Measurements from ENCODE around the gene CHP1.
"Not testable (repeated sequence)": the region's sequence is repeated elsewhere in the genome, so short reads cannot be mapped to it uniquely, and the experiment has no call there.

Gene CHP1

DNA sequence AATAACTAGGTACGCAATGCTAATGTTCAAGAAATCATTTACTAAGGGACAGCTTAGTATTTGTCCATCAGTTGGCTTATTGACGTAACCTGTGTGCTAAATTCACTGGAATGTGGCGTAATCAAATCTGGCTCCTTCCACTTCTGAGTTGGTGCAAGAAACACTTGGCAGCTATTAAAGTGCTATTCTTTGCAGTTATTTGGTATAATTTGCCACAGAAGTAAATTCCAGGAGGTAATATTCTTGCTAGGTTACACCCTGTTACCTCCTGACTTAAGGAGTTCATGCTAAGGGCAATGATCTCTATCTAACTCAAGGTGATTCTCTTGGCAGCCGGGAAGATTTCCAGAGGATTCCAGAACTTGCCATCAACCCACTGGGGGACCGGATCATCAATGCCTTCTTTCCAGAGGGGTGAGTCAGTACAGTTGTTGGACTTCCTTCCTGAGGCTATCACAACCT lies 25.5 kb downstream of the CHP1 start:
- no peak for DNase-seq (ENCODE audit: low read depth in 2 of 2)

- DNase-seq (ENCODE audit: low read depth in 2 of 2): no peak
These were observed 27.8 kb downstream of the CHP1 start for GRCh38 chr15:41258750-41259471.

DNA sequence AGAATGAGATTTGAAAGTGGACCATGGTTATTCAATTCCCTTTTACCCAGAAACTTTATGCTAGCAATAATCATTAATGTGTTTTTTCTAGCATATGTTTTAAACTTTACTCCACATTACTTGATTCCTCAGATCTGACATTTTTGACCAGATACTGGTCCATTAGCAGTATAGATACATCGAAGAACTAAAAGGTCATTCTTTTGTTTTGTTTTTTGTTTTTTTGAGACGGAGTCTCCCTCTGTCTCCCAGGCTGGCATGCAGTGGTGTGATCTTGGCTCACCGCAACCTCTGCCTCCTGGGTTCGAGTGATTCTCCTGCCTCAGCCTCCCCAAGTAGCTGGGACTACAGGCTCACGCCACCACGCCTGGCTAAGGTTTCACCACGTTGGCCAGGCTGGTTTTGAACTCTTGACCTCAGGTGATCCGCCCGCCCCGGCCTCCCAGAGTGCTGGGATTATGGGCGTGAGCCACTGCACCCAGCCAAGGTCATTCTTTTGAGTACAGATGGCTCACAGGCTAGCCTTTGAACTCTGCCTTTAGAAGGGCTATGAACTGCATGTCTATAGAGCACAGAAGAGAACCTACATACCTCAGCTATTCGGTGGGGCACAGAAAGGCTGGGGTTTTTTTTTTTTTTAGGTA lies 28.6 kb downstream of the CHP1 start:
- no peak for DNase-seq (ENCODE audit: low read depth in 2 of 2)

GRCh38 chr15:41260924-41261323 lies 29.9 kb downstream of the CHP1 start:
- not testable (repeated sequence) for DNase-seq (ENCODE audit: low read depth in 2 of 2)

- DNase-seq (ENCODE audit: low read depth in 2 of 2): no peak
These were observed 31.5 kb downstream of the CHP1 start for GRCh38 chr15:41262571-41262970.

- no peak for DNase-seq (ENCODE audit: low read depth in 2 of 2)
These were observed 32.9 kb downstream of the CHP1 start for GRCh38 chr15:41263891-41264351.

GRCh38 chr15:41269887-41270286 lies 38.8 kb downstream of the CHP1 start:
- DNase-seq (ENCODE audit: low read depth in 2 of 2): no peak

GRCh38 chr15:41276831-41277230 lies 45.8 kb downstream of the CHP1 start:
- no peak for DNase-seq (ENCODE audit: low read depth in 2 of 2)

GRCh38 chr15:41278319-41278718 lies 47.3 kb downstream of the CHP1 start:
- DNase-seq (ENCODE audit: low read depth in 2 of 2): no peak

DNA sequence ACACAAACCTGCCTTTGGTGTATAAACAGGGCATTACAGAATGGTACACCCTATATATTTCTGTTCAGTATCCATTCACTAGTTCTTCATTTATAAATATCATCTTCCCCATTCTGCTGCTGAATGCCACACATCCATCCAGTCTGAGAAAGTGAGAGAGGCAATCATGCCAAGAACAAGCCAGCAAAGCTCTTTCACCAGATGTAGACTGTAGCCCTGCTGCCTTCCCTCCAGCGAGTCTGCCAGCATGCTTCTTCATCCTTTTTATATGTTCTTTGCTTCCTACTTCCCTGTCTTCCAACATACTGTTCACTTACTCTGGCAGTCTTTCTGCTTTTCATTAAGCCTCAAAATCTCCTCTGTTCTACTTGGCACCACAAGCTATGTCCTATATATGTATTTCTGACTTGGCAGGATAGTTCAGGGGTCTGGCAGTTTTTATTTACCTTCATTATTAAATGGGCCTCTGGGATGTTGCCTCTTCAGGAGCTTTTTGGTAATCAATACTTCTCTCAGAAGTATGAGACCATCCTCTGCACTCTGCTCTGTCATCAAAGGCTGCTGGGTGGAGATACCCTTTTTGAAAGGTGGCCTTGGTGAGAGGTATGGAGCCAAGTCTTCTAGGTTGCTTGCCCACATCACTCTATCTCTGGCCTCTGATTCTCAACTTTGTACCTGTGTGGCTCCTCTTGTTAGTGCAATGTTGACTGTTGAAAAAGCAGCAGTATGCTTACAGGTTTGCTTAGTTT lies 48.6 kb downstream of the CHP1 start:
- DNase-seq (ENCODE audit: low read depth in 2 of 2): no peak

GRCh38 chr15:41281236-41281635 lies 50.2 kb downstream of the CHP1 start:
- DNase-seq (ENCODE audit: low read depth in 2 of 2): no peak

DNA sequence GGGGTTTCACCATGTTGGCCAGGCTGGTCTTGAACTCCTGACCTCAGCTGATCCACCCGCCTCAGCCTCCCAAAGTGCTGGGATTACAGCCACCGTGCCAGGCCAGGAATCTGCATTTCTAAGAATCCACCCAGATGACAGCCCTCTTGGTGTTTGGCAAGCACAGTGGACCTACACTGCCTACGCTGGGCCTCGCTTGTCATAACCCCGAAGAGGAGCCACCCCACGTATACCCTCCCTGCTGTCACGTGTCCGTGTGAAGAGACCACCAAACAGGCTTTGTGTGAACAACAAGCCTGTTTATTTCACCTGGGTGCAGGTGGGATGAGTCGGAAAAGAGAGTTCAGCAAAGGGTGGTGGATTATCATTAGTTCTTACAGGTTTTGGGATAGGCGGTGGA lies 51.4 kb downstream of the CHP1 start:
- DNase-seq (ENCODE audit: low read depth in 2 of 2): not testable (repeated sequence)

- not testable (repeated sequence) for DNase-seq (ENCODE audit: low read depth in 2 of 2)
These were observed 52.0 kb downstream of the CHP1 start for GRCh38 chr15:41282980-41283652.

DNA sequence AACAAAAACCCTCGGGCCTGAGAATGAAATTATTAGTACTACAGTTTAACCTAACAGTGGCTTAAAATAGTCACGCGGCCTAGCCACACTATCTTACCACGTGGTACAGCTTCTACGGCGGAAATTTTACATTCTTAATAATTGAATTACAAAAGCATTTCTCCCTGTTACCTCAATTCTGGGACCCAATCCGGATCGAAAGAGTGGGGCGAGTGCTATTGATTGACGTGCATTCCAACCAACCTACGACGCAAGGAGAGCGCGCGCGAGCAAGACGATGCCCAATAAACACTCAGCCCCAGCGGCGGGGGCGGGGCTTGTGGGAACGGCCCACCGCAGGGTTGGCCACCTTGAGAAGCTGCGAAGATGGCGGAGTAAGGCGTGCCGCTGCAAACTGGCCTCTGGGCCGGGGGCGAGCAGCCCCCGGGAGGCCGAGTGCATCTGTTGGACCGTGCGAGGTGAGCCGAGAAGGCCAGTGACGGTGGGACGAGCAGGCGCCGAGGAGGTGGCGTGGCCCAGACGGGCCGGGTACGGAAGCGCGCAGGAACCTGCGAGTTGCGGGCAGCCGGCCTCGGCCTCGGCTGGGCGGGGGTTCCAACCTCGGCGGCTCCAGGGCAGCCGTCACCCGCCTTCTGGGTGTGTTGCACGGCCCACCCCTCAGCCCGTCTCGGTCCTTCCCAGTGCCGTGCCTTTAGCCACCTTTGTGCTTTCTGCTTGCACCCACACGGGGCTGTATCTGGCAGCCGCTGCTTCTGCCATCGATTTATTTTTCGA lies 52.8 kb downstream of the CHP1 start:
- peak; percentile 94 for DNase-seq (ENCODE audit: low read depth in 2 of 2)

DNA sequence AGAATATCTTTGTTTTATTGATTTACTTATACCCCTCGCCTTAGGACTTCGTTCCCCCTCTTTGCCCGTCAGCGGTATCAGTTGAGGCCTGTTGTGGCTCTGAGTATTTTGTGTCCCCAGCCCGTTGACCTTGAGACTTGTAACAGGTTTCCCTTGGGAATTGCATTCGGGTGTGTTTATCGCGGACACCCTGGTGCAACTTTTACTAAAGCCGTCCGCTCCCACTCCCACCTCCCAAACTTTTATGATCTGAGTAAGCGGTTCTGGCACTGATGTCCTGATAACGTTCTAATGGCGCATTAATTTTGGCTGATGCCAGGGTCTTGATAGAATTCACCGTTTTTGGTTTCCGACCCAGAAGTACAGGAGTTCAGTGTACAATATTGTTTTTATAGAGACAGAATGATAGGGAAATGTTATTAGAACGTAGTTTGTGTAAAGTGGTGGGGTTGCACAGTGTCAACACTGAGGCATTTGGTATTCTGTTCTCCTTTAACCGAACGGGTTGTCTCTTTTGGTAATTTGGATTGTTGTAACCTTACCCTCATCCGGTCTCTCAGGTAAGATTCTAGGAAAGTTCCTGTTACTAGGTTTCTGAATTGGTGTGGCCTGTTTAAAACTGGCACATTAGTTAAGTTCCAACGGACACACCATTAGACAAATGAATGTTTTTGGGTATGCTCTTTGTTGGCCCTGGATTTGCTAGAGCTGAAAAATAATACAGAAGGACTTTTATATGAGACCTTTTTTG lies 53.5 kb downstream of the CHP1 start:
- DNase-seq (ENCODE audit: low read depth in 2 of 2): no peak

DNA sequence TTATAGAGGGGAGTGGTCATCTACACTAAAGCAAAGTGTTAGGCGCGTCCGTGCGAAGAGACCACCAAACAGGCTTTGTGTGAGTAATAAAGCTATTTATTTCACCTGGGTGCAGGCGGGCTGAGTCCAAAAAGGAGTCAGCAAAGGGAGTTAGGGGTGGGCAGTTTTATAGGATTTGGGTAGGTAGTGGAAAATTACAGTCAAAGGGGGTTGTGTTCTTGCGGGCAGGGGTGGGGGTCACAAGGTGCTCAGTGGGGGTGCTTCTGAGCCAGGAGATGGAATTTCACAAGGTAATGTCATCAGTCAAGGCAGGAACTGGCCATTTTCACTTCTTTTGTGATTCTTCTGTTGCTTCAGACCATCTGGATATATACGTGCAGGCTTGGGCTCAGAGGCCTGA lies 54.2 kb downstream of the CHP1 start:
- no peak for DNase-seq (ENCODE audit: low read depth in 2 of 2)

DNA sequence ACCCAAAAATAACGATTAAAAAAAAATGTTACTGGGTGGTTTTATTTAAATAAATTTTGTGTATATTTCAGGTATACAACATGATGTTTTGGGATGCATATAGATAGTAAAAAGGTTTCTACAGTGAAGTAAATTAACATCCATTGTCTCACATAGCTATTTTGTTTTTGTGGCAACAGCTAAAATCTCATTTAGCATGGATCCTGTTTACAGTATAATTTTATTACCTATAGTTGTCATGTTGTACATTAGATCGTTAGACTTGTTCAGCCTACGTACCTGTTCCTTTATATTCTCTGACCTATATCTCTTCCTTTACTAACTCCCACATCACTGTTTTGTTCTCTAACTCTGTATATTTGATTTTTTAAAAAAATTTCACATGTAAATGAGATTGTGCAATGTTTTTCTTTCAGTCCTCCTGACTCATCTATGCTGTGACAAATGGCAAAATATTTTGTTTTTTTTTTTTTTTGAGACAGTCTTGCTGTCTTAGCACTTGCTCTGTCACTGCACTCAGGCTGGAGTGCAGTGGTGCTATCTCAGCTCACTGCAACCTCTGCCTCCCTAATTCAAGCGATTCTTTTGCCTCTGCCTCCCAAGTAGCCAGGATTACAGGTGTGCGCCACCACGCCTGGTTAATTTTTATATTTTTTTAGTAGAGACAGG lies 55.7 kb downstream of the CHP1 start:
- no peak for DNase-seq (ENCODE audit: low read depth in 2 of 2)

DNA sequence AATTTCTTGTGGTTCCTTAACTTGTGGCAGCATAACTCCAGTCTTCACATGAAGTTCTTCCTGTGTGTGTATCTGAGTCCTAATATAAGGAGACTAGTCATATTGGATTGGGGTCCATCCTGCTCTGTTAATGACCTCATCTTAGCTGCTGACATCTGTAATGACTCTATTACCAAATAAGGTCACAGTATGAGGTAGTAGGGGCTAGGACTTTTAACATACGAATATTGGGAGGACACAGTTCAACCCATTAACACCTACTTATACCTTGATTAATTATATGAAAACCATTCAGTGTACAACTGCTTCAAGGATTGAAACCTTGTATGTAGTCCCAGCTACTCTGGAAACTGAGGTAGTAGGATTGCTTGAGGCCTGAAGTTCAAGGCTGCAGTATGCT lies 57.4 kb downstream of the CHP1 start:
- no peak for DNase-seq (ENCODE audit: low read depth in 2 of 2)

GRCh38 chr15:41289953-41290352 lies 58.9 kb downstream of the CHP1 start:
- DNase-seq (ENCODE audit: low read depth in 2 of 2): no peak

- DNase-seq (ENCODE audit: low read depth in 2 of 2): no peak
These were observed 60.1 kb downstream of the CHP1 start for GRCh38 chr15:41291065-41291631.
